Measurements from ENCODE around the gene WDR74. TPM values are rescaled to one million over a fixed set of nuclear protein-coding genes. Genes with fewer than 3 reads are reported as not detected.

The WDR74 gene
- total and polyA plus RNA-seq, 2 of the 13 experiments (the other 11 are each of a cell fraction or from before 2014, with no cell fraction given): 77.0 to 83.3 TPM

DNA sequence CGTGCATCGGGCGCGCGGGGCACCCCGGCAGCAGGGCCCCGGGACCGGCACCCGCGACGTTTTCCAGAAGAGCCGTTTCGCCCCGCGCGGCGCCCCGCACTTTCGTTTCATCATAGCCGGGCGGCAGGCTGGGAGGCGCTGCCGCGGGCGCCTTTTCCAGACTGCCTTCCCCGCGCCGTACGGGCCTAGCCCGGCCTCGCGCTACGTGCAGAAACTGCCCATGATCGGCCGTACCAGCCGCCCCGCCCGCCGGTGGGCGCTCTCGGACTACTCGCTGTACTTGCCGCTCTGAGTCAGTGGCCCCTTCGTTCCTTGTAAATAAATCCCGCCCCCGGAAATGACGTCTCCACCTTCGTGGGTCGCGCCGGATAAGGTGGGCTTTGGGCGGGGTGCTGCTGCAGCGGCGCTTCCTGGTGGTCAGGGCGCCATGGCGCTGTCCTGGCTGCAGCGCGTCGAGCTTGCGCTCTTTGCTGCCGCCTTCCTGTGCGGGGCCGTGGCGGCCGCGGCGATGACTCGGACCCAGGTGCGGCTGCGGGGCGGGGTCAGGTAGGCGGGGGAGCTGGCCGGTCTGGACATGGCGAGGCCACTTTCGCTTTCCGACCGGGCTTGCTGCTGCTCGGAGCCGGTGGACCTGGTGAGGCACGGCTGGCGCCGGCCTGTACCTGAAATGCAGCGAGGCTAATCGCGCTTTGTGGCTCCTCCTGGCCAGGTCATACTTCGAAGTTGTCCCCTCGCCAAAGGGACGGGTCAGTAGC, 52.2 kb downstream of the WDR74 start, which contains the start of gene TMEM179B (continued):
- TF ChIP-seq, protein P1, sequence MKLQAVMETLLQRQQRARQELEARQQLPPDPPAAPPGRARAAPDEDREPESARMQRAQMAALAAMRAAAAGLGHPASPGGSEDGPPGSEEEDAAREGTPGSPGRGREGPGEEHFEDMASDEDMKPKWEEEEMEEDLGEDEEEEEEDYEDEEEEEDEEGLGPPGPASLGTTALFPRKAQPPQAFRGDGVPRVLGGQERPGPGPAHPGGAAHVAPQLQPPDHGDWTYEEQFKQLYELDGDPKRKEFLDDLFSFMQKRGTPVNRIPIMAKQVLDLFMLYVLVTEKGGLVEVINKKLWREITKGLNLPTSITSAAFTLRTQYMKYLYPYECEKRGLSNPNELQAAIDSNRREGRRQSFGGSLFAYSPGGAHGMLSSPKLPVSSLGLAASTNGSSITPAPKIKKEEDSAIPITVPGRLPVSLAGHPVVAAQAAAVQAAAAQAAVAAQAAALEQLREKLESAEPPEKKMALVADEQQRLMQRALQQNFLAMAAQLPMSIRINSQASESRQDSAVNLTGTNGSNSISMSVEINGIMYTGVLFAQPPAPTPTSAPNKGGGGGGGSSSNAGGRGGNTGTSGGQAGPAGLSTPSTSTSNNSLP (IDR thresholded peaks at IDR 0.05; ENCODE audit: low read depth, low read length): no peak
- TF ChIP-seq NFRKB (IDR thresholded peaks at IDR 0.05) (no peak), ZNF790 (CRISPR knock-in tag; IDR thresholded peaks at IDR 0.05; ENCODE audit: borderline replicate concordance) (no peak; the same call in 1 of the 2 replicates), RFX1 (IDR thresholded peaks at IDR 0.05) (no peak), ZSCAN9 (CRISPR knock-in tag; IDR thresholded peaks at IDR 0.05; ENCODE audit: borderline replicate concordance) (peak; percentile 72; the same call in 1 of the 2 replicates), SP1 (IDR thresholded peaks at IDR 0.05) (no peak), SP1 (CRISPR knock-in tag; IDR thresholded peaks at IDR 0.05) (peak; percentile 88), ZNF552 (CRISPR knock-in tag; IDR thresholded peaks at IDR 0.05; ENCODE audit: borderline replicate concordance) (0 out of 2 replicates have a peak, but pooled peaks have one; percentile 34), ZNF772 (CRISPR knock-in tag; IDR thresholded peaks at IDR 0.05) (peak; percentile 79; the same call in 1 of the 2 replicates), ZNF891 (CRISPR knock-in tag; IDR thresholded peaks at IDR 0.05) (peak; percentile 70), ZNF746 (CRISPR knock-in tag; IDR thresholded peaks at IDR 0.05) (no peak), ZNF331 (CRISPR knock-in tag; IDR thresholded peaks at IDR 0.05) (peak; percentile 31), LCORL (IDR thresholded peaks at IDR 0.05) (no peak), LCORL (CRISPR knock-in tag; IDR thresholded peaks at IDR 0.05) (peak; percentile 77; the same call in 1 of the 2 replicates), GMEB1 (CRISPR knock-in tag; IDR thresholded peaks at IDR 0.05; ENCODE audit: borderline replicate concordance) (peak; percentile 89), DMAP1 (CRISPR knock-in tag; IDR thresholded peaks at IDR 0.05) (peak; percentile 89), ZNF563 (CRISPR knock-in tag; IDR thresholded peaks at IDR 0.05) (peak; percentile 90; the same call in 1 of the 2 replicates), PATZ1 (CRISPR knock-in tag; IDR thresholded peaks at IDR 0.05) (peak; percentile 66), ZFP82 (CRISPR knock-in tag; IDR thresholded peaks at IDR 0.05; ENCODE audit: borderline replicate concordance) (no peak)
- TF ChIP-seq, protein P2, sequence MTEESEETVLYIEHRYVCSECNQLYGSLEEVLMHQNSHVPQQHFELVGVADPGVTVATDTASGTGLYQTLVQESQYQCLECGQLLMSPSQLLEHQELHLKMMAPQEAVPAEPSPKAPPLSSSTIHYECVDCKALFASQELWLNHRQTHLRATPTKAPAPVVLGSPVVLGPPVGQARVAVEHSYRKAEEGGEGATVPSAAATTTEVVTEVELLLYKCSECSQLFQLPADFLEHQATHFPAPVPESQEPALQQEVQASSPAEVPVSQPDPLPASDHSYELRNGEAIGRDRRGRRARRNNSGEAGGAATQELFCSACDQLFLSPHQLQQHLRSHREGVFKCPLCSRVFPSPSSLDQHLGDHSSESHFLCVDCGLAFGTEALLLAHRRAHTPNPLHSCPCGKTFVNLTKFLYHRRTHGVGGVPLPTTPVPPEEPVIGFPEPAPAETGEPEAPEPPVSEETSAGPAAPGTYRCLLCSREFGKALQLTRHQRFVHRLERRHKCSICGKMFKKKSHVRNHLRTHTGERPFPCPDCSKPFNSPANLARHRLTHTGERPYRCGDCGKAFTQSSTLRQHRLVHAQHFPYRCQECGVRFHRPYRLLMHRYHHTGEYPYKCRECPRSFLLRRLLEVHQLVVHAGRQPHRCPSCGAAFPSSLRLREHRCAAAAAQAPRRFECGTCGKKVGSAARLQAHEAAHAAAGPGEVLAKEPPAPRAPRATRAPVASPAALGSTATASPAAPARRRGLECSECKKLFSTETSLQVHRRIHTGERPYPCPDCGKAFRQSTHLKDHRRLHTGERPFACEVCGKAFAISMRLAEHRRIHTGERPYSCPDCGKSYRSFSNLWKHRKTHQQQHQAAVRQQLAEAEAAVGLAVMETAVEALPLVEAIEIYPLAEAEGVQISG (CRISPR knock-in tag; IDR thresholded peaks at IDR 0.05): peak; percentile 97
- TF ChIP-seq, protein P3, sequence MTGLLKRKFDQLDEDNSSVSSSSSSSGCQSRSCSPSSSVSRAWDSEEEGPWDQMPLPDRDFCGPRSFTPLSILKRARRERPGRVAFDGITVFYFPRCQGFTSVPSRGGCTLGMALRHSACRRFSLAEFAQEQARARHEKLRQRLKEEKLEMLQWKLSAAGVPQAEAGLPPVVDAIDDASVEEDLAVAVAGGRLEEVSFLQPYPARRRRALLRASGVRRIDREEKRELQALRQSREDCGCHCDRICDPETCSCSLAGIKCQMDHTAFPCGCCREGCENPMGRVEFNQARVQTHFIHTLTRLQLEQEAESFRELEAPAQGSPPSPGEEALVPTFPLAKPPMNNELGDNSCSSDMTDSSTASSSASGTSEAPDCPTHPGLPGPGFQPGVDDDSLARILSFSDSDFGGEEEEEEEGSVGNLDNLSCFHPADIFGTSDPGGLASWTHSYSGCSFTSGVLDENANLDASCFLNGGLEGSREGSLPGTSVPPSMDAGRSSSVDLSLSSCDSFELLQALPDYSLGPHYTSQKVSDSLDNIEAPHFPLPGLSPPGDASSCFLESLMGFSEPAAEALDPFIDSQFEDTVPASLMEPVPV (CRISPR knock-in tag; IDR thresholded peaks at IDR 0.05): peak; percentile 99

Measured in HepG2 (cell line).